SU-DHL-6 (cell line): ENCODE data around the gene RPS28.

ENCODE experiments used
- H2AFZ ChIP-seq: fragments of 200-600 bp; sonication (generic); 2 replicates; pipeline ENCODE4 v1.6.1; 2014; ENCODE audit warnings: low read depth, mild to moderate bottlenecking, moderate library complexity, mixed read lengths, antibody characterized with exemption, low read length; ENCODE audit not compliant: severe bottlenecking
- H3F3A ChIP-seq: fragments of 200-600 bp; shearing (Covaris generic); 2 replicates; pipeline ENCODE4 v1.6.0; 2016; ENCODE audit warnings: antibody characterized with exemption, mild to moderate bottlenecking; ENCODE audit not compliant: insufficient read depth
- H3K27ac ChIP-seq: fragments of 200-600 bp; sonication (generic); 2 replicates; pipeline ENCODE4 v1.5.1; 2016; ENCODE audit warnings: low read depth, mild to moderate bottlenecking, low read length, moderate library complexity, mixed read lengths
- H3K27me3 ChIP-seq: fragments of 200-600 bp; sonication (generic), shearing (Covaris generic); 2 replicates; pipeline ENCODE4 v1.6.0; 2014; ENCODE audit warnings: mild to moderate bottlenecking, low read length
- H3K36me3 ChIP-seq: fragments of 200-600 bp; sonication (generic); 2 replicates; pipeline ENCODE4 v1.6.1; 2014; ENCODE audit warnings: mild to moderate bottlenecking, low read length, mixed read lengths
- H3K4me2 ChIP-seq: fragments of 300-600, 200-600 bp; shearing (Covaris generic), sonication (generic); 2 replicates; pipeline ENCODE4 v1.6.0; 2014; ENCODE audit warnings: low read length, low read depth, mild to moderate bottlenecking; ENCODE audit not compliant: poor library complexity, severe bottlenecking
- H3K4me3 ChIP-seq: fragments of 200-600 bp; sonication (generic); 2 replicates; pipeline ENCODE4 v1.5.1; 2014; ENCODE audit warnings: antibody characterized with exemption, low read length, mild to moderate bottlenecking, mixed read lengths; ENCODE audit not compliant: insufficient read depth, poor library complexity, severe bottlenecking
- H3K79me2 ChIP-seq: fragments of 200-600 bp; sonication (generic); 2 replicates; pipeline ENCODE4 v1.6.1; 2014; ENCODE audit warnings: mild to moderate bottlenecking, low read length, moderate library complexity; ENCODE audit not compliant: insufficient read depth
- H3K9ac ChIP-seq: fragments of 200-600 bp; sonication (generic); 2 replicates; pipeline ENCODE4 v1.7.0; 2014; ENCODE audit warnings: mild to moderate bottlenecking, low read length
- H3K9me2 ChIP-seq: fragments of 200-600 bp; sonication (generic); replicated peaks from 2 replicates; pipeline ENCODE4 v1.6.1; 2014; ENCODE audit warnings: low read length; ENCODE audit not compliant: insufficient read depth
- H3K9me3 ChIP-seq: fragments of 200-600 bp; sonication (generic); 2 replicates; pipeline ENCODE4 v1.6.1; 2014; ENCODE audit warnings: low read length, mixed read lengths; ENCODE audit not compliant: insufficient read depth
- H4K20me1 ChIP-seq: fragments of 200-600 bp; sonication (generic); 2 replicates; pipeline ENCODE4 v1.6.1; 2014; ENCODE audit warnings: low read depth, mild to moderate bottlenecking, antibody characterized with exemption, low read length, moderate library complexity, mixed read lengths
- EZH2phosphoT487 ChIP-seq: fragments of 200-600 bp; sonication (generic), shearing (Covaris generic); conservative IDR thresholded peaks from 2 replicates; pipeline ENCODE4 v1.6.1; 2018; ENCODE audit warnings: mild to moderate bottlenecking, antibody characterized with exemption, low read length, moderate library complexity, mixed read lengths
- TF ChIP-seq, protein P1 (sequence below): fragments of 200-600 bp; sonication (generic); IDR thresholded peaks from one replicate; pipeline ENCODE4 v1.5.1; 2017; ENCODE audit warnings: antibody characterized with exemption, mild to moderate bottlenecking, low read length, moderate library complexity; ENCODE audit not compliant: insufficient read depth, poor library complexity, severe bottlenecking

RPS28 gene

DNA sequence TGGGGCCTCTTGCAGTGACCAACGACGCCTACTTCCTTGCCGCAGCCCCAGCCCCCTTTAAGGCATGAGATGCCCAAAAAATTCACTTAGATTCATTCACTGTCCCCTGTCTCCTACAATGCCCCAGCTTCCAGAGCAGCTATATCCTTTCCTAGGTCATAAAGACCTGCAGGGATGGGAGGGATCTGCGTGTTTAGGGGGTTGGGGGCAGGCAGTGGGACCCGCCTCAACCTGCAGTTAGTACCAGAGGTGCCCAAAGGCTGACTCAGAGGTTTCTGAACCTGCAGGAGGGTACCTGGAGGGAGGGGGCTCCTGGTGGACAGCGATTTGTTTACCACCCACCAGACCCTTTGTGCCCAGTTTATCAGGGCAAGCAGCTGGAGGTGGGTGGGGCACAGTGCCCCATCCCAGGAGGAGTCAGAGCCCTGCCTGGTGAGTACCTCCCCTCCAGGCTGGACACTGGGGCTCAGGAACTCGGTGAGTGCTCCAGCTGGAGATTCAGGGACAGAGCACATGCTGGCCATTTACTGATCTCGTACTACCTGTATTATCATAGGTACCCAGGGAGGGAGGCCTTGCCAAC lies 10.1 kb downstream of the RPS28 start:
- Histone ChIP-seq H3K9me2 (no peaks in the 10 kb centered on the region), H3K4me2 (no peak overlapping the region), H3K27ac (no peak overlapping the region), H3K36me3 (no peaks in the 10 kb centered on the region), H4K20me1 (no peaks in the 10 kb centered on the region), H3K4me3 (no peak overlapping the region), H2AFZ (no peak overlapping the region), H3K9me3 (no peaks in the 10 kb centered on the region), H3K9ac (no peak overlapping the region), H3K79me2 (no peaks in the 10 kb centered on the region), H3K27me3 (no peaks in the 10 kb centered on the region), H3F3A (no peaks in the 10 kb centered on the region)
- TF ChIP-seq, protein P1, sequence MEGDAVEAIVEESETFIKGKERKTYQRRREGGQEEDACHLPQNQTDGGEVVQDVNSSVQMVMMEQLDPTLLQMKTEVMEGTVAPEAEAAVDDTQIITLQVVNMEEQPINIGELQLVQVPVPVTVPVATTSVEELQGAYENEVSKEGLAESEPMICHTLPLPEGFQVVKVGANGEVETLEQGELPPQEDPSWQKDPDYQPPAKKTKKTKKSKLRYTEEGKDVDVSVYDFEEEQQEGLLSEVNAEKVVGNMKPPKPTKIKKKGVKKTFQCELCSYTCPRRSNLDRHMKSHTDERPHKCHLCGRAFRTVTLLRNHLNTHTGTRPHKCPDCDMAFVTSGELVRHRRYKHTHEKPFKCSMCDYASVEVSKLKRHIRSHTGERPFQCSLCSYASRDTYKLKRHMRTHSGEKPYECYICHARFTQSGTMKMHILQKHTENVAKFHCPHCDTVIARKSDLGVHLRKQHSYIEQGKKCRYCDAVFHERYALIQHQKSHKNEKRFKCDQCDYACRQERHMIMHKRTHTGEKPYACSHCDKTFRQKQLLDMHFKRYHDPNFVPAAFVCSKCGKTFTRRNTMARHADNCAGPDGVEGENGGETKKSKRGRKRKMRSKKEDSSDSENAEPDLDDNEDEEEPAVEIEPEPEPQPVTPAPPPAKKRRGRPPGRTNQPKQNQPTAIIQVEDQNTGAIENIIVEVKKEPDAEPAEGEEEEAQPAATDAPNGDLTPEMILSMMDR: no peak
- TF ChIP-seq EZH2phosphoT487: no peak

DNA sequence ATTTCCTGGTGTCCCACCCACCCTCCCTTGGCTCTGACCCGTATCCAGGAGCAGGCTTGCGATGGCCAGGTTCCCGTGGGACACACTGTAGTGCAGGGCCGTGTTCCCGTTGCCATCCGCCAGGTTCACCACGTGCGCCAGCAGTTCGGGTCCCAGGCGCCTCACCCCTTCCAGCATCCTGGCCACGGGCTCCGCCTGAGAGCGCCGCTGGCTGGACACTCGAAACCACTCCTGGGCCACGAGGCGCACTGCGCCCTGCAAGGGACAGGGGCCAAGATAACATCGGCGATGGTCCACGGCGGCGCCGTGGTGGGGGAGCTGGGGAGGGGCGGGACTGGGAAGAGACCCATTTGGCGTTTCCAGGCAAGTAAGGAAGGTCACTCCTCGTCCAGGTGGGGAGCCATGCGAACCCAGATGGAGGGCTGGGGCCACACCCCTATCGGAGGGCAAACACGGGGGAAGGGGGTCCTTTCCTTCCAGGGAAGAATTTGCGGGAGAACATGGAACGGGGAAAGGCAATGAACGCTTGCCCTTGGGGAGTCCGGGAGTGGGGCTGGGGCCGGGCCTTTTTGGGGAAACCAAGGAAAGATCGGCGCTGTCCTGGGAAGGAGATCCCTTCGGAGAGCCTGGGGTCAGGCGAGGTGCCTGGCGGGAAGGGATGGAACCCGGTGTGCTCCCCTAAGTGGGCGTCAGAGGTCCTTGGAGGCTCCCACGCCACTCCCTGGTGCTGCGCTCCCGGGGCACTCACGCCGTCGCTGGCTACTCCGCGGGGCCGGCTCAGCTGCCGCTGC lies 11.9 kb downstream of the RPS28 start:
- TF ChIP-seq, protein P1: no peak
- TF ChIP-seq EZH2phosphoT487: no peak
- Histone ChIP-seq H3K79me2 (no peaks in the 10 kb centered on the region), H3K9me3 (no peaks in the 10 kb centered on the region), H3K4me2 (no peak overlapping the region), H3K27ac (no peak overlapping the region), H3K9me2 (no peaks in the 10 kb centered on the region), H3F3A (no peaks in the 10 kb centered on the region), H3K36me3 (no peaks in the 10 kb centered on the region), H4K20me1 (no peaks in the 10 kb centered on the region), H3K4me3 (no peak overlapping the region), H2AFZ (no peak overlapping the region), H3K27me3 (no peaks in the 10 kb centered on the region), H3K9ac (no peak overlapping the region)

DNA sequence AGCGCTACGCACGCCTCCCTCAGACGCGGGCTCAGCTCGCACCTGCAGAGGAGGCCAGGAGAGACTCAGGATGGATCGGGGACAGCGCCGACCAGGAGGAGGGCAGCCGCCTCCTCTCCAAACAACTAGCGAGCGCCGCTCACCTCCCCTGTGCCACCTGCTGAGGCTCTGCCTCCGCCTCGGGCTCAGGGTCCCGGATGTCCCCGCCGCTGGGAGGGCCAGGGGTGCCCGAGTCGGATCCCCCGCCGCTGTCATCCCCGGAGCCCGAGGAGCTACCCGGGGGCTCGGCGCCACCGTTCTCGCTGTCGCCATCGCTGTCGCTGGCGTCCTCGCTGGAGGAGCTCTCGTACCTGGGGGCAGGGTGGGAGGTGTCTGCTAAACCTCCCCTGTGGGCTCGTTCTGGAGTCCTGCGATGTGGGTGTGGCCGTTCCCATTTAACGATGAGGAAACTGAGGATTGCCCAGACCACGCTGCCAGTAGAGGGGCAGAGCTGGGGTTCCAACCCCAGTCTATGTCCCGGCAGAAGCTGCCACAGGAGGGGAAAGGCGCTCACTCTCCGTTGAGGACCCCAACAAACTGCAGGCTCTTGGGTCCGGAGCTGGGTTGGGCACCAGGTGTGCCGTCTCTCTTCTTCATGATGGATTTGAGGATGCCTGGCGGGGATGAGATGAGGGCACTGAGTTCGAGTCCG lies 12.6 kb downstream of the RPS28 start:
- Histone ChIP-seq H3K36me3 (no peaks in the 10 kb centered on the region), H3K4me2 (no peak overlapping the region), H3K4me3 (no peak overlapping the region), H3K27ac (no peak overlapping the region), H3K27me3 (no peaks in the 10 kb centered on the region), H4K20me1 (no peaks in the 10 kb centered on the region), H3K79me2 (no peaks in the 10 kb centered on the region), H3K9me3 (no peaks in the 10 kb centered on the region), H3F3A (no peaks in the 10 kb centered on the region), H3K9me2 (no peaks in the 10 kb centered on the region), H3K9ac (no peak overlapping the region), H2AFZ (no peak overlapping the region)
- TF ChIP-seq EZH2phosphoT487: no peak
- TF ChIP-seq, protein P1: no peak
